Liver (tissue), 9 donors: ENCODE measurements around the gene SHMT2. TPM values are rescaled to one million over a fixed set of nuclear protein-coding genes. Genes with fewer than 3 reads are reported as not detected.

Experiments
- DNase-seq: peaks from one replicate; pipeline ENCODE4 v3.0.0-alpha.2; 2017; ENCODE audit warnings: low spot score
- H3K27ac ChIP-seq, 2 donors: one replicate each; pipeline ENCODE4 v1.7.0; 2013; ENCODE audit warnings: inconsistent platforms in 2 of 2, low read length in 2 of 2, control low read depth in 1 of 2, low read depth in 1 of 2, mild to moderate bottlenecking in 1 of 2
- H3K27me3 ChIP-seq, 4 donors: one replicate each; pipeline versions ENCODE4 v1.6.1 to v1.7.0; 2013; ENCODE audit warnings: low read length in 3 of 4, inconsistent platforms in 1 of 4, mild to moderate bottlenecking in 1 of 4, moderate library complexity in 1 of 4; ENCODE audit not compliant: control insufficient read depth in 4 of 4, insufficient read depth in 4 of 4
- H3K36me3 ChIP-seq, 4 donors: one replicate each; pipeline versions ENCODE4 v1.6.1 to v1.7.0; 2013; ENCODE audit warnings: low read length in 3 of 4, mild to moderate bottlenecking in 3 of 4, low read depth in 1 of 4, moderate library complexity in 1 of 4; ENCODE audit not compliant: control insufficient read depth in 4 of 4, insufficient read depth in 3 of 4
- H3K4me1 ChIP-seq, 4 donors: one replicate each; pipeline versions ENCODE4 v1.6.1 to v1.7.0; 2013; ENCODE audit warnings: low read length in 3 of 4, mild to moderate bottlenecking in 3 of 4, moderate library complexity in 1 of 4; ENCODE audit not compliant: control insufficient read depth in 4 of 4, insufficient read depth in 4 of 4
- H3K4me3 ChIP-seq, 3 donors: one replicate each; pipeline versions ENCODE4 v1.6.1 to v1.7.0; 2013; ENCODE audit warnings: low read length in 3 of 3, control low read depth in 1 of 3, low read depth in 1 of 3, mild to moderate bottlenecking in 1 of 3
- H3K9ac ChIP-seq, 2 donors: one replicate each; pipeline ENCODE4 v1.7.0; 2013; ENCODE audit warnings: low read length in 2 of 2, mild to moderate bottlenecking in 2 of 2, moderate library complexity in 2 of 2, control low read depth in 1 of 2, low read depth in 1 of 2
- H3K9me3 ChIP-seq, 4 donors: one replicate each; pipeline versions ENCODE4 v1.6.1 to v1.7.0; 2013; ENCODE audit warnings: low read length in 3 of 4; ENCODE audit not compliant: control insufficient read depth in 4 of 4
- ATF3 ChIP-seq: IDR thresholded peaks from 2 replicates; pipeline ENCODE4 v1.6.1; 2016; ENCODE audit warnings: antibody characterized with exemption
- CTCF ChIP-seq: fragments of 150-350 bp; IDR thresholded peaks from 2 replicates; pipeline ENCODE4 v1.5.1; 2017; ENCODE audit warnings: improper control_type of control experiment, low read depth, low read length; ENCODE audit not compliant: missing input control
- EGR1 ChIP-seq, 2 donors: IDR thresholded peaks; 2 replicates each; pipeline ENCODE4 v1.6.1; 2016 to 2018; ENCODE audit warnings: antibody characterized with exemption in 2 of 2, low read depth in 2 of 2
- FOXA1 ChIP-seq: IDR thresholded peaks from 2 replicates; pipeline ENCODE4 v1.6.1; 2016; ENCODE audit warnings: antibody characterized with exemption
- FOXA2 ChIP-seq: IDR thresholded peaks from 2 replicates; pipeline ENCODE4 v1.6.1; 2016; ENCODE audit warnings: antibody characterized with exemption
- GABPA ChIP-seq, 2 donors: IDR thresholded peaks in 1 of 2; conservative IDR thresholded peaks in 1 of 2; 2 replicates each; pipeline ENCODE4 v1.6.1; 2016; ENCODE audit warnings: antibody characterized with exemption in 2 of 2, mild to moderate bottlenecking in 1 of 2, moderate library complexity in 1 of 2
- HNF4A ChIP-seq, 2 donors: conservative IDR thresholded peaks; 2 replicates each; pipeline ENCODE4 v1.6.1; 2016; ENCODE audit warnings: antibody characterized with exemption in 2 of 2, mild to moderate bottlenecking in 2 of 2
- HNF4G ChIP-seq: IDR thresholded peaks from 2 replicates; pipeline ENCODE4 v1.6.1; 2016; ENCODE audit warnings: antibody characterized with exemption
- JUND ChIP-seq, 2 donors: IDR thresholded peaks; 2 replicates each; pipeline ENCODE4 v1.6.1; 2016; ENCODE audit warnings: antibody characterized with exemption in 2 of 2
- MAX ChIP-seq: IDR thresholded peaks from 2 replicates; pipeline ENCODE4 v1.6.1; 2016; ENCODE audit warnings: antibody characterized with exemption
- NR2F2 ChIP-seq: IDR thresholded peaks from 2 replicates; pipeline ENCODE4 v1.6.1; 2016; ENCODE audit warnings: antibody characterized with exemption
- RAD21 ChIP-seq, 2 donors: IDR thresholded peaks; 2 replicates each; pipeline ENCODE4 v1.6.1; 2016; ENCODE audit warnings: antibody characterized with exemption in 2 of 2, mild to moderate bottlenecking in 2 of 2
- REST ChIP-seq: IDR thresholded peaks from 2 replicates; pipeline ENCODE4 v1.6.1; 2016; ENCODE audit warnings: antibody characterized with exemption, mild to moderate bottlenecking
- RXRA ChIP-seq, 2 donors: IDR thresholded peaks; 2 replicates each; pipeline ENCODE4 v1.6.1; 2017 to 2018; ENCODE audit warnings: antibody characterized with exemption in 2 of 2, mild to moderate bottlenecking in 1 of 2
- SP1 ChIP-seq: IDR thresholded peaks from 2 replicates; pipeline ENCODE4 v1.6.1; 2018; ENCODE audit warnings: antibody characterized with exemption, mild to moderate bottlenecking
- TAF1 ChIP-seq: conservative IDR thresholded peaks from 2 replicates; pipeline ENCODE4 v1.6.1; 2016; ENCODE audit warnings: antibody characterized with exemption, mild to moderate bottlenecking
- ZBTB33 ChIP-seq: IDR thresholded peaks from 2 replicates; pipeline ENCODE4 v1.6.1; 2016; ENCODE audit warnings: antibody characterized with exemption
- WGBS: extraction: QIAGEN DNeasy Blood & Tissue Kit; methylation state at CpG from one replicate; pipeline ENCODE4 v1.1.7; 2013; 5-methylcytosine and 5-hydroxymethylcytosine counted together
- polyA plus RNA-seq, 2 donors: library from polyadenylated mRNA; stranded (reverse) in 1 of 2; unstranded in 1 of 2; fragments of 200-250 nt in 1 of 2; fragments of >200 nt in 1 of 2; fragmentation: Nextera tagmentation in 1 of 2; extraction: Ambion mirVana in 1 of 2; gene quantifications; one replicate each; pipeline versions ENCODE4 v1.2.1 to v1.2.3, GENCODE V29; 2013 to 2015
- total RNA-seq, 2 donors: library from RNA; depleted of rRNA; stranded (reverse); fragments of >200 nt; gene quantifications; one replicate each; pipeline ENCODE4 v1.2.3, GENCODE V29; 2014
- donor health status: healthy.
- donor health status: healthy.
- donor health status: healthy.
- donor health status: healthy.
- donor health status: healthy.

Gene SHMT2
- total and polyA plus RNA-seq, 4 donors: 66.7 to 276 (median 179) TPM

- peaks cover 56 to 94% (median 74%) of the 10 kb centered on the region in 4 donors for H3K36me3 ChIP-seq
- no peak overlapping the region for H3K4me3 ChIP-seq
- no peak for DNase-seq
- H3K9me3 ChIP-seq: no peaks in the 10 kb centered on the region
- TF ChIP-seq EGR1 (IDR thresholded peaks at IDR 0.05; ENCODE audit: low read depth in 2 of 2) (no peak), JUND (IDR thresholded peaks at IDR 0.05) (no peak), GABPA (IDR thresholded peaks at IDR 0.05 in 1 of 2, conservative IDR thresholded peaks at IDR 0.05 in 1 of 2) (no peak), HNF4G (no peak), HNF4A (conservative IDR thresholded peaks at IDR 0.05) (no peak), MAX (no peak), CTCF (no peak), REST (no peak), NR2F2 (no peak), RXRA (IDR thresholded peaks at IDR 0.05) (no peak), FOXA2 (no peak), TAF1 (no peak), ZBTB33 (no peak), RAD21 (IDR thresholded peaks at IDR 0.05) (no peak), SP1 (no peak), FOXA1 (no peak), ATF3 (no peak)
- no peak overlapping the region for H3K9ac ChIP-seq
- no peaks in the 10 kb centered on the region for H3K27me3 ChIP-seq
- H3K27ac ChIP-seq: no peak overlapping the region
- H3K4me1 ChIP-seq: no peaks in the 10 kb centered on the region
- 94% methylated on average over 19 of the region's 19 CpGs for WGBS
These were observed 27.2 kb upstream of the SHMT2 start for GRCh38 chr12:57202321-57202720.

GRCh38 chr12:57203201-57203600 is 26.3 kb upstream of the SHMT2 start:
- no peak for DNase-seq
- WGBS: 96% methylated on average over 28 of the region's 28 CpGs

More at GRCh38 chr12:57203201-57203600, 26.3 kb upstream of the SHMT2 start:
- TF ChIP-seq SP1 (no peak), RXRA (IDR thresholded peaks at IDR 0.05) (no peak), JUND (IDR thresholded peaks at IDR 0.05) (no peak), EGR1 (IDR thresholded peaks at IDR 0.05; ENCODE audit: low read depth in 2 of 2) (no peak), GABPA (IDR thresholded peaks at IDR 0.05 in 1 of 2, conservative IDR thresholded peaks at IDR 0.05 in 1 of 2) (no peak), HNF4G (no peak), NR2F2 (no peak), CTCF (no peak)
- Histone ChIP-seq H3K9me3 (no peaks in the 10 kb centered on the region), H3K27me3 (no peaks in the 10 kb centered on the region), H3K4me1 (no peaks in the 10 kb centered on the region), H3K36me3 (peaks cover 52 to 94% (median 72%) of the 10 kb centered on the region in 4 donors), H3K27ac (no peak overlapping the region), H3K9ac (no peak overlapping the region), H3K4me3 (no peak overlapping the region)
